Immature natural killer cell (primary cell): ENCODE measurements around the gene FUT8. TPM values are rescaled to one million over a fixed set of nuclear protein-coding genes. Genes with fewer than 3 reads are reported as not detected.

Experiments used
- DNase-seq, 3 donors: peaks; one replicate each; pipeline ENCODE4 v3.0.0; 2022; ENCODE audit warnings: mixed read lengths in 1 of 3
- H3K27ac Mint-ChIP-seq, 6 donors: one replicate each; pipeline ENCODE4 v1.8.0; 2020; ENCODE audit warnings: mixed read lengths in 6 of 6, mild to moderate bottlenecking in 5 of 6, inconsistent platforms in 4 of 6, moderate library complexity in 3 of 6
- H3K27me3 Mint-ChIP-seq, 3 donors: one replicate each; pipeline ENCODE4 v1.8.0; 2020 to 2021; ENCODE audit warnings: low read depth in 3 of 3, mild to moderate bottlenecking in 3 of 3, mixed read lengths in 3 of 3, moderate library complexity in 3 of 3, inconsistent platforms in 1 of 3
- H3K36me3 Mint-ChIP-seq, 3 donors: one replicate each; pipeline ENCODE4 v1.8.0; 2020; ENCODE audit warnings: mixed read lengths in 3 of 3, inconsistent platforms in 2 of 3, mild to moderate bottlenecking in 2 of 3
- H3K4me1 Mint-ChIP-seq, 2 donors: one replicate each; pipeline ENCODE4 v1.8.0; 2020; ENCODE audit warnings: inconsistent platforms in 2 of 2, mild to moderate bottlenecking in 2 of 2, mixed read lengths in 2 of 2, moderate library complexity in 1 of 2
- H3K4me3 Mint-ChIP-seq, 5 donors: one replicate each; pipeline ENCODE4 v1.8.0; 2020; ENCODE audit warnings: mild to moderate bottlenecking in 5 of 5, mixed read lengths in 5 of 5, inconsistent platforms in 3 of 5, moderate library complexity in 3 of 5
- H3K9me3 Mint-ChIP-seq, 6 donors: one replicate each; pipeline ENCODE4 v1.8.0; 2020; ENCODE audit warnings: mild to moderate bottlenecking in 6 of 6, mixed read lengths in 6 of 6, inconsistent platforms in 4 of 6, moderate library complexity in 3 of 6
- polyA plus RNA-seq, 3 donors: library from polyadenylated mRNA; unstranded; fragments of 300-500 nt; fragmentation: Illumina TruSeq; gene quantifications; one replicate each; pipeline ENCODE4 v1.2.3, GENCODE V29; 2021

FUT8 gene
- polyA plus RNA-seq, 3 donors from 2014 or later, result 6.5 to 11.1 (median 11.0) TPM

- Mint-ChIP-seq H3K9me3 (no peaks in the 10 kb centered on the region), H3K27me3 (no peaks in the 10 kb centered on the region), H3K4me1 (peaks cover 31 to 71% of the 10 kb centered on the region in 2 donors), H3K4me3 (no peak overlapping the region), H3K27ac (peak overlapping the region in 1 of 6 donors; percentile 15), H3K36me3 (peaks cover 0 to 8% (median 3%) of the 10 kb centered on the region in 3 donors)
- no peak for DNase-seq
Observed at GRCh38 chr14:65476942-65477318, 64.4 kb downstream of the FUT8 start.

- Mint-ChIP-seq H3K27ac (peak overlapping the region in 2 of 6 donors; percentile 9 to 52), H3K27me3 (no peaks in the 10 kb centered on the region), H3K4me1 (peaks cover 31 to 75% of the 10 kb centered on the region in 2 donors), H3K36me3 (peaks cover 0 to 8% (median 3%) of the 10 kb centered on the region in 3 donors), H3K9me3 (no peaks in the 10 kb centered on the region), H3K4me3 (no peak overlapping the region)
- no peak for DNase-seq
Observed at GRCh38 chr14:65478017-65478416, 65.5 kb downstream of the FUT8 start.

GRCh38 chr14:65478596-65478995 is 66.1 kb downstream of the FUT8 start:
- no peaks in the 10 kb centered on the region for H3K9me3 Mint-ChIP-seq
- H3K4me1 Mint-ChIP-seq, result peaks cover 31 to 79% of the 10 kb centered on the region in 2 donors
- H3K4me3 Mint-ChIP-seq, result peak overlapping the region in 2 of 5 donors; percentile 27 to 40
- H3K27me3 Mint-ChIP-seq, result no peaks in the 10 kb centered on the region
- peak; percentile 0 to 33 (median 19) for DNase-seq
- peaks cover 0 to 8% (median 3%) of the 10 kb centered on the region in 3 donors for H3K36me3 Mint-ChIP-seq
- H3K27ac Mint-ChIP-seq, result peak overlapping the region in 5 of 6 donors; percentile 2 to 68 (median 52)

- Mint-ChIP-seq H3K27me3 (no peaks in the 10 kb centered on the region), H3K36me3 (peaks cover 0 to 8% (median 3%) of the 10 kb centered on the region in 3 donors), H3K4me3 (peak overlapping the region in 2 of 5 donors; percentile 20 to 36), H3K27ac (peak overlapping the region in 2 of 6 donors; percentile 14 to 52), H3K9me3 (no peaks in the 10 kb centered on the region), H3K4me1 (peaks cover 31 to 79% of the 10 kb centered on the region in 2 donors)
- no peak for DNase-seq
Observed at GRCh38 chr14:65479386-65479785, 66.9 kb downstream of the FUT8 start.

GRCh38 chr14:65482757-65483438 is 70.4 kb downstream of the FUT8 start:
- Mint-ChIP-seq H3K27me3 (peaks cover 0 to 3% (median 2%) of the 10 kb centered on the region in 3 donors), H3K4me1 (peaks cover 26 to 60% of the 10 kb centered on the region in 2 donors), H3K4me3 (no peak overlapping the region), H3K9me3 (no peaks in the 10 kb centered on the region), H3K27ac (no peak overlapping the region), H3K36me3 (peaks cover 0 to 8% (median 6%) of the 10 kb centered on the region in 3 donors)
- DNase-seq, result no peak

- peaks cover 22 to 60% of the 10 kb centered on the region in 2 donors for H3K4me1 Mint-ChIP-seq
- DNase-seq, result no peak
Observed at GRCh38 chr14:65483647-65484046, 71.1 kb downstream of the FUT8 start.

GRCh38 chr14:65485516-65485915 is 73.0 kb downstream of the FUT8 start:
- Mint-ChIP-seq H3K36me3 (peaks cover 0 to 8% (median 3%) of the 10 kb centered on the region in 3 donors), H3K27ac (no peak overlapping the region), H3K4me1 (peaks cover 9 to 50% of the 10 kb centered on the region in 2 donors), H3K27me3 (peaks cover 0 to 3% (median 2%) of the 10 kb centered on the region in 3 donors), H3K4me3 (no peak overlapping the region), H3K9me3 (no peaks in the 10 kb centered on the region)
- DNase-seq, result no peak

More at GRCh38 chr14:65483647-65484046, 71.1 kb downstream of the FUT8 start:
- H3K9me3 Mint-ChIP-seq, result no peaks in the 10 kb centered on the region
- H3K27ac Mint-ChIP-seq, result no peak overlapping the region
- no peak overlapping the region for H3K4me3 Mint-ChIP-seq
- peaks cover 0 to 3% (median 2%) of the 10 kb centered on the region in 3 donors for H3K27me3 Mint-ChIP-seq
- peaks cover 0 to 8% (median 6%) of the 10 kb centered on the region in 3 donors for H3K36me3 Mint-ChIP-seq

GRCh38 chr14:65486863-65487262 is 74.3 kb downstream of the FUT8 start:
- DNase-seq, result no peak
- Mint-ChIP-seq H3K27ac (no peak overlapping the region), H3K36me3 (peaks cover 0 to 3% (median 0%) of the 10 kb centered on the region in 3 donors), H3K4me3 (no peak overlapping the region), H3K9me3 (no peaks in the 10 kb centered on the region), H3K27me3 (peaks cover 0 to 3% (median 2%) of the 10 kb centered on the region in 3 donors), H3K4me1 (peaks cover 1 to 40% of the 10 kb centered on the region in 2 donors)

GRCh38 chr14:65487783-65488494 is 75.4 kb downstream of the FUT8 start:
- H3K9me3 Mint-ChIP-seq, result no peaks in the 10 kb centered on the region
- DNase-seq, result no peak
- H3K27ac Mint-ChIP-seq, result peak overlapping the region in 2 of 6 donors; percentile 28 to 49
- H3K36me3 Mint-ChIP-seq, result peaks cover 0 to 3% (median 0%) of the 10 kb centered on the region in 3 donors
- H3K4me1 Mint-ChIP-seq, result peaks cover 1 to 33% of the 10 kb centered on the region in 2 donors
- no peak overlapping the region for H3K4me3 Mint-ChIP-seq
- peaks cover 1 to 3% (median 2%) of the 10 kb centered on the region in 3 donors for H3K27me3 Mint-ChIP-seq

- Mint-ChIP-seq H3K9me3 (no peaks in the 10 kb centered on the region), H3K27me3 (peaks cover 1 to 3% (median 2%) of the 10 kb centered on the region in 3 donors), H3K4me3 (no peak overlapping the region), H3K27ac (no peak overlapping the region), H3K36me3 (no peaks in the 10 kb centered on the region), H3K4me1 (peaks cover 0 to 22% of the 10 kb centered on the region in 2 donors)
- DNase-seq, result no peak
Observed at GRCh38 chr14:65491274-65491673, 78.7 kb downstream of the FUT8 start.

- H3K4me1 Mint-ChIP-seq, result peaks cover 0 to 22% of the 10 kb centered on the region in 2 donors
- no peak overlapping the region for H3K4me3 Mint-ChIP-seq
- H3K27me3 Mint-ChIP-seq, result peaks cover 0 to 1% (median 0%) of the 10 kb centered on the region in 3 donors
- H3K9me3 Mint-ChIP-seq, result no peaks in the 10 kb centered on the region
- no peaks in the 10 kb centered on the region for H3K36me3 Mint-ChIP-seq
- H3K27ac Mint-ChIP-seq, result no peak overlapping the region
- no peak for DNase-seq
Observed at GRCh38 chr14:65492266-65492665, 79.7 kb downstream of the FUT8 start.

GRCh38 chr14:65495196-65495595 is 82.7 kb downstream of the FUT8 start:
- no peaks in the 10 kb centered on the region for H3K36me3 Mint-ChIP-seq
- no peak overlapping the region for H3K4me3 Mint-ChIP-seq
- no peak overlapping the region for H3K27ac Mint-ChIP-seq
- no peak for DNase-seq
- H3K4me1 Mint-ChIP-seq, result peaks cover 0 to 14% of the 10 kb centered on the region in 2 donors
- peaks cover 0 to 1% (median 0%) of the 10 kb centered on the region in 3 donors for H3K27me3 Mint-ChIP-seq
- no peaks in the 10 kb centered on the region for H3K9me3 Mint-ChIP-seq

GRCh38 chr14:65496178-65496993 is 83.9 kb downstream of the FUT8 start:
- Mint-ChIP-seq H3K4me1 (peaks cover 0 to 18% of the 10 kb centered on the region in 2 donors), H3K27me3 (peaks cover 0 to 1% (median 0%) of the 10 kb centered on the region in 3 donors), H3K27ac (peak overlapping the region in 1 of 6 donors; percentile 47), H3K4me3 (no peak overlapping the region), H3K9me3 (no peaks in the 10 kb centered on the region), H3K36me3 (no peaks in the 10 kb centered on the region)
- no peak for DNase-seq
